ENCODE data around the gene IL16. TPM values are rescaled to one million over a fixed set of nuclear protein-coding genes. Genes with fewer than 3 reads are reported as not detected.

The IL16 gene
- total and polyA plus RNA-seq, 9 of the 15 experiments (the other 6 are each of a cell fraction or from before 2014, with no cell fraction given): 1.4 to 18.8 (median 10.6) TPM

- Histone ChIP-seq H3K4me3 (no peak overlapping the region), H4K20me1 (replicated peaks; ENCODE audit: control insufficient read depth, insufficient read depth, low read length) (no peaks in the 10 kb centered on the region), H3K27me3 (ENCODE audit: control insufficient read depth in 2 of 2, insufficient read depth in 2 of 2, low read length in 2 of 2) (no peaks in the 10 kb centered on the region), H3K9me3 (replicated peaks; ENCODE audit: control insufficient read depth, insufficient read depth, low read depth, low read length) (no peaks in the 10 kb centered on the region), H3K9me1 (ENCODE audit: control insufficient read depth, insufficient read depth, low read length) (no peaks in the 10 kb centered on the region), H3K36me3 (ENCODE audit: control insufficient read depth, insufficient read depth, low read length) (no peaks in the 10 kb centered on the region), H3K4me1 (replicated peaks in 1 of 2; ENCODE audit: control insufficient read depth in 2 of 2, insufficient read depth in 2 of 2, low read length in 2 of 2) (no peaks in the 10 kb centered on the region), H3K4me2 (ENCODE audit: insufficient read depth, low read length) (no peak overlapping the region), H3K27ac (ENCODE audit: extremely low read depth, low read depth, low read length) (no peak overlapping the region), H3K79me2 (ENCODE audit: control insufficient read depth, insufficient read depth, low read length) (no peaks in the 10 kb centered on the region), H2AFZ (ENCODE audit: low read depth, low read length) (no peak overlapping the region), H3K9ac (ENCODE audit: insufficient read depth in 1 of 2, low read depth in 2 of 2, low read length in 2 of 2) (no peak overlapping the region)
- FAIRE-seq: no peak
- POLR2A ChIA-PET: no interaction called here
- intact Hi-C loops (cut with micrococcal nuclease) (no loop called here), in situ Hi-C loops (cut with MboI) (no loop called here)
- no peak for DNase-seq (ENCODE audit: extremely low read depth in 1 of 4, low spot score in 3 of 4)
- no peak for ATAC-seq
- no TSS peak for BruUV-seq (replicated peaks)
- 47% methylated on average over 10 of the region's 10 CpGs for WGBS (ENCODE audit: insufficient coverage, low coverage, missing lambda C conversion rate)
- CTCF ChIA-PET (ENCODE audit: low intra/inter-chr PET ratio): no interaction called here
- no peak for TF ChIP-seq ZNF263 (CRISPR knock-in tag; IDR thresholded peaks at IDR 0.05; ENCODE audit: borderline replicate concordance)
- TF ChIP-seq SPI1 (IDR thresholded peaks at IDR 0.05; ENCODE audit: borderline replicate concordance, low read depth, low read length): peak; percentile 56; the same call in 1 of the 2 replicates
These were observed 28.5 kb downstream of the IL16 start for GRCh38 chr15:81225161-81225671.

- WGBS (ENCODE audit: insufficient coverage, low coverage, missing lambda C conversion rate): 72% methylated on average over 5 of the region's 5 CpGs
- H4K20me1 ChIP-seq (replicated peaks; ENCODE audit: control insufficient read depth, insufficient read depth, low read length): no peaks in the 10 kb centered on the region
- ATAC-seq: no peak
These were observed 31.0 kb downstream of the IL16 start for GRCh38 chr15:81227716-81228115.

More at GRCh38 chr15:81227716-81228115, 31.0 kb downstream of the IL16 start:
- CTCF ChIA-PET (ENCODE audit: low intra/inter-chr PET ratio): no interaction called here
- TF ChIP-seq EHMT2 (IDR thresholded peaks at IDR 0.05) (no peak), TRIM28 (IDR thresholded peaks at IDR 0.05) (no peak), DEAF1 (CRISPR knock-in tag; IDR thresholded peaks at IDR 0.05) (no peak), L3MBTL2 (IDR thresholded peaks at IDR 0.05) (no peak)
- Histone ChIP-seq H3K79me2 (ENCODE audit: control insufficient read depth, insufficient read depth, low read length) (no peaks in the 10 kb centered on the region), H3K9me3 (replicated peaks; ENCODE audit: control insufficient read depth, insufficient read depth, low read depth, low read length) (no peaks in the 10 kb centered on the region), H3K27ac (ENCODE audit: extremely low read depth, low read depth, low read length) (no peak overlapping the region), H3K36me3 (ENCODE audit: control insufficient read depth, insufficient read depth, low read length) (no peaks in the 10 kb centered on the region), H3K27me3 (ENCODE audit: control insufficient read depth in 2 of 2, insufficient read depth in 2 of 2, low read length in 2 of 2) (no peaks in the 10 kb centered on the region), H3K9me1 (ENCODE audit: control insufficient read depth, insufficient read depth, low read length) (no peaks in the 10 kb centered on the region), H3K4me3 (no peak overlapping the region), H3K4me2 (ENCODE audit: insufficient read depth, low read length) (no peak overlapping the region), H2AFZ (ENCODE audit: low read depth, low read length) (no peak overlapping the region), H3K4me1 (replicated peaks in 1 of 2; ENCODE audit: control insufficient read depth in 2 of 2, insufficient read depth in 2 of 2, low read length in 2 of 2) (no peaks in the 10 kb centered on the region), H3K9ac (ENCODE audit: insufficient read depth in 1 of 2, low read depth in 2 of 2, low read length in 2 of 2) (no peak overlapping the region)
- no peak for DNase-seq (ENCODE audit: extremely low read depth in 1 of 4, low spot score in 3 of 4)
- BruUV-seq (replicated peaks): no TSS peak
- in situ Hi-C loops (cut with MboI) (no loop called here), intact Hi-C loops (cut with micrococcal nuclease) (no loop called here)
- POLR2A ChIA-PET: no interaction called here
- FAIRE-seq: no peak
